ENCODE results near the gene ANGPTL8.

- TF ChIP-seq POLR2A (IDR thresholded peaks at IDR 0.05; ENCODE audit: low read length) (no peak), GATA1 (IDR thresholded peaks at IDR 0.05; ENCODE audit: low read depth, low read length) (no peak)
Observed at GRCh38 chr19:11264452-11265176, 25.2 kb downstream of the ANGPTL8 start.
